GM21447 (cell line): ENCODE results near the gene FOXK1.

Experiments
- ATAC-seq: cut with Tn5 transposase; IDR thresholded peaks from one replicate; pipeline ENCODE4 v1.9.1; 2021; ENCODE audit not compliant: unreplicated experiment

Gene FOXK1

GRCh38 chr7:4815609-4816418 lies 133.7 kb downstream of the FOXK1 start:
- no peak for ATAC-seq

DNA sequence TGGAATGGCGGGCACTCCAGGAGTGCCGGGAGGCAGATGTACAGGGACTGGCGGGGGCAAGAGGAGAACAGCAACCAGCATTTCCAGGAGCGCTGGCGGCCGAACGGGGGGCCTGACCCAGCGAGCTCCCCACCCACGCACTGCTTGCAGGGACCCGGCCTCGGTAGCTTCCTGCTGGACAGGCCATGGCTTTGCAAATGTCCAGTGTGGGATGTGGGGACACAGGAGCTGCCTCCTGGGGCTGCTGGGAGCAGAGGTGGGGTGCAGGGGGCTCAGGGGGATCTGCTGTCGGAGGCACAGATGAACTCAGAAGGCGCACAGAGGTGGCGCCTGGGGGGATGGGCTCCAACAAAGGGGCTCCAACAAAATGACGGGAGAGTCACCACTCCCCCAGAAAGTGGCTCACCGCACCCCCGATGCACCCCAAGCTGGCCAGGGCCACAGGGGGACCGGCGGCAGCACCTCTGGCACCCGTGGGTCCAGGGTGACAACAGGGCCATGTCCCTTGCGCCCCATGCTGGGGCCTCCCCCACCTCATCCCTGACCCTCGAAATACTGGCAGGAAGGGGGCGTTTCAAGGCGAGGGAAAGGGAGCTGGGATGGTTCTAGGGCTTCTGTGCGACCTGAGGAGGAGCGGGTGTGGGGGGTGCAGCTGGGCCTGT lies 134.5 kb downstream of the FOXK1 start:
- ATAC-seq = no peak

DNA sequence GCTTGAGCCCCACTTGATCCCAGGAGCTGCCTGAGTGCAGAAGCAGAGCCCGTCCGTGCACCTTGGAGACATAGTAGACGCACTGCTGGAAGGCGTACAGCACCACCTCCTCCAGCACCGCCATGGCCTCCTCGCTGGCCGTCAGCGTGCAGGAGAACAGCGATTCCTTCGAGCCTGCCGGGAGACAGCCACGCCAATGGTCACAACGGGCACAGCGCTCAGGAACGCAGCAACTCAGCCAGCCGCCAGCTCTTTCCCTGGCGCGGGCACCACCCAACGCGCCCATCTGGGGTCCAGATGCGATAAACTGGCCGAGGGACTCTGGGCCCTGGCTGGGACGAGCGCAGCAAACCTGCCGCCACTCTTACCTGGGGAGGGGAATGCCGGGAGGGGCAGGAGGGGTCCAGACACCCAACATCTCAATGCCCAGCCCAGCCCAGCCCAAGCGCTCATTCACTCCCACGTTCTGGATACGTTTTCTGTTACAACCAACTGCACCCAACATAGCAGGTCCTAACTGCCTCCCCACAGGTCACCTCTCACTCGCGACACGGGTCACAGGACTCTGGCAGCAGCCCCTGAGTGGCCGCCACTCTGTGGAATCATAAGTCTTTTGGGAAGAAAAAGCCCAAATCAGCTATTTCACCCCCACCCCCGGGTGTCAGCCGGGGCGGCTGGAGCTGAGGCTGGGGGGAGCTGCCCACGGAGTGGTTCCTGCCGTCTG lies 135.2 kb downstream of the FOXK1 start:
- no peak for ATAC-seq

- ATAC-seq = no peak
These were observed 136.1 kb downstream of the FOXK1 start for GRCh38 chr7:4818000-4818794.

- no peak for ATAC-seq
These were observed 137.7 kb downstream of the FOXK1 start for GRCh38 chr7:4819560-4820404.

GRCh38 chr7:4820405-4820966 lies 138.4 kb downstream of the FOXK1 start:
- no peak for ATAC-seq
